GM12878 (cell line): ENCODE measurements around the gene MEI1. TPM values are rescaled to one million over a fixed set of nuclear protein-coding genes. Genes with fewer than 3 reads are reported as not detected.

Experiments
- ATAC-seq: fragments of 200-7000 bp; cut with Tn5 transposase; 3 replicates; pipeline ENCODE4 v1.9.1; 2020; ENCODE audit warnings: mild to moderate bottlenecking, moderate library complexity
- BruUV-seq: library from RNA; stranded (reverse); fragments of 400-500 nt; replicated peaks from 2 replicates; lab custom pipeline; 2021; lab: Mats Ljungman, UMichigan
- CTCF ChIA-PET: fragments of 300-600 bp; sonication (Branson Sonifier 250); formaldehyde crosslinking; extraction: SDS; loops from one replicate; lab custom pipeline; 2021; ENCODE audit warnings: inconsistent platforms; lab: Yijun Ruan, JAX
- POLR2A ChIA-PET: fragments of 350-600 bp; formaldehyde crosslinking; extraction: SDS; loops from one replicate; lab custom pipeline; 2021; ENCODE audit warnings: inconsistent platforms; lab: Charles Lee
- RAD21 ChIA-PET: fragments of 300-600 bp; sonication (Branson Sonifier 250); formaldehyde crosslinking; loops from one replicate; lab custom pipeline; 2023; ENCODE audit warnings: antibody characterized with exemption; ENCODE audit not compliant: unreplicated experiment; lab: Charles Lee
- SMC1A ChIA-PET: fragments of 300-600 bp; sonication (Branson Sonifier 250); formaldehyde crosslinking; loops from one replicate; lab custom pipeline; 2023; ENCODE audit not compliant: unreplicated experiment, uncharacterized antibody; lab: Charles Lee
- DNase-seq: peaks from one replicate; pipeline ENCODE4 v3.0.0-alpha.2; 2011; ENCODE audit warnings: low read depth, low spot score
- FAIRE-seq: peaks from 3 replicates; lab custom pipeline; 2011; peaks lifted over from hg19 to GRCh38; lab: Jason Lieb, UNC
- H2AFZ ChIP-seq: 2 replicates; pipeline ENCODE4 v1.6.0; 2011; ENCODE audit warnings: low read depth, low read length, control low read depth; ENCODE audit not compliant: control insufficient read depth
- H3K27ac ChIP-seq: 2 replicates; pipeline ENCODE4 v1.5.1; 2011; ENCODE audit warnings: control low read depth; ENCODE audit not compliant: control insufficient read depth, insufficient read depth
- H3K27me3 ChIP-seq, 2 experiments: replicated peaks in 1 of 2; 2 replicates each; pipeline versions ENCODE4 v1.6.0 to v1.6.1; 2011; ENCODE audit warnings: low read length in 1 of 2; ENCODE audit not compliant: control insufficient read depth in 2 of 2, insufficient read depth in 2 of 2
- H3K36me3 ChIP-seq, 2 experiments: 2 replicates each; pipeline ENCODE4 v1.5.1; 2011; ENCODE audit warnings: low read length in 1 of 2; ENCODE audit not compliant: control insufficient read depth in 2 of 2, insufficient read depth in 2 of 2
- H3K4me1 ChIP-seq: 2 replicates; pipeline ENCODE4 v1.6.1; 2011; ENCODE audit warnings: mild to moderate bottlenecking, low read length, moderate library complexity, mixed read lengths; ENCODE audit not compliant: control insufficient read depth, insufficient read depth
- H3K4me2 ChIP-seq: 2 replicates; pipeline ENCODE4 v1.6.0; 2011; ENCODE audit warnings: control low read depth; ENCODE audit not compliant: control insufficient read depth, insufficient read depth
- H3K4me3 ChIP-seq: fragments of 200-600 bp; sonication (generic); 2 replicates; pipeline ENCODE4 v1.5.1; 2016
- H3K79me2 ChIP-seq: 2 replicates; pipeline ENCODE4 v1.6.0; 2011; ENCODE audit warnings: low read length; ENCODE audit not compliant: control insufficient read depth, insufficient read depth
- H3K9ac ChIP-seq: 2 replicates; pipeline ENCODE4 v1.8.0; 2011; ENCODE audit warnings: low read length, control low read depth, mixed read lengths; ENCODE audit not compliant: control insufficient read depth, insufficient read depth
- H3K9me3 ChIP-seq: replicated peaks from 3 replicates; pipeline ENCODE4 v1.5.1; 2011; ENCODE audit warnings: mild to moderate bottlenecking, low read length; ENCODE audit not compliant: control insufficient read depth, insufficient read depth
- H4K20me1 ChIP-seq: 2 replicates; pipeline ENCODE4 v1.6.0; 2011; ENCODE audit not compliant: control insufficient read depth, insufficient read depth
- CBFB ChIP-seq: IDR thresholded peaks from 2 replicates; pipeline ENCODE4 v1.6.1; 2016; ENCODE audit warnings: antibody characterized with exemption, low read depth
- IKZF2 ChIP-seq, 2 experiments: fragments of 450-650 bp; IDR thresholded peaks; 2 replicates each; pipeline ENCODE4 v1.6.1; 2017; ENCODE audit warnings: mild to moderate bottlenecking in 2 of 2, moderate library complexity in 2 of 2
- IRF4 ChIP-seq: IDR thresholded peaks from 2 replicates; pipeline ENCODE4 v1.6.1; 2011; ENCODE audit warnings: low read depth, low read length
- POU2F2 ChIP-seq: IDR thresholded peaks from 3 replicates; pipeline ENCODE4 v1.6.1; 2011; ENCODE audit warnings: low read depth, mild to moderate bottlenecking, low read length, borderline replicate concordance
- SIX5 ChIP-seq: IDR thresholded peaks from 2 replicates; pipeline ENCODE4 v1.6.1; 2011; ENCODE audit warnings: mild to moderate bottlenecking, low read depth, low read length, moderate library complexity; ENCODE audit not compliant: severe bottlenecking
- SMC3 ChIP-seq: IDR thresholded peaks from 2 replicates; pipeline ENCODE4 v1.6.1; 2011; ENCODE audit warnings: low read length, improper control_type of control experiment, borderline replicate concordance
- SP1 ChIP-seq: IDR thresholded peaks from one replicate; pipeline ENCODE4 v1.6.1; 2011; ENCODE audit warnings: low read depth, low read length
- ZBTB33 ChIP-seq: fragments of 450-650 bp; IDR thresholded peaks from 2 replicates; pipeline ENCODE4 v1.6.1; 2017; ENCODE audit warnings: mild to moderate bottlenecking
- WGBS: methylation state at CpG from one replicate; pipeline ENCODE4 v1.1.6; 2016; ENCODE audit warnings: low lambda C conversion rate; ENCODE audit not compliant: insufficient replicate concordance, insufficient coverage; ENCODE audit errors: missing lambda C conversion rate; 5-methylcytosine and 5-hydroxymethylcytosine counted together
- in situ Hi-C: fragments of 300-500 bp; cut with MboI; formaldehyde crosslinking; loops from 9 replicates; pipeline ENCODE4 v1.14.3; 2018; ENCODE audit warnings: mixed read lengths
- intact Hi-C: fragments of 100-400 bp; cut with micrococcal nuclease; formaldehyde crosslinking; loops from one replicate; pipeline ENCODE4 v1.14.2; 2022; ENCODE audit not compliant: unreplicated experiment
- polyA plus RNA-seq, 11 experiments: library from polyadenylated mRNA; depleted of rRNA in 4 of 11; unstranded in 6 of 11; stranded (reverse) in 5 of 11; fragments of >200 nt; fragmentation: Nextera tagmentation in 4 of 11; fragmentation: Illumina TruSeq in 1 of 11; extraction: Ambion mirVana in 4 of 11; extraction: Trizol in 1 of 11; gene quantifications; 1 replicate in 1 of 11; 2 replicates in 10 of 11; pipeline versions ENCODE4 v1.2.1 to v1.2.3, GENCODE V29; 2011 to 2016; ENCODE audit warnings: inconsistent platforms in 2 of 11, missing spikeins in 2 of 11, low read depth in 1 of 11
- total RNA-seq, 4 experiments: library from RNA; depleted of rRNA in 3 of 4; stranded (reverse); fragments of >200 nt in 3 of 4; fragmentation: Illumina TruSeq in 1 of 4; extraction: Trizol in 1 of 4; gene quantifications; 2 replicates each; pipeline versions ENCODE4 v1.2.1 to v1.2.3, GENCODE V29; 2013 to 2021
- TF ChIP-seq, protein P1 (sequence below): fragments of 450-650 bp; formaldehyde crosslinking; IDR thresholded peaks from 2 replicates; pipeline ENCODE4 v1.4.0; 2022; ENCODE audit warnings: mild to moderate bottlenecking, moderate library complexity

MEI1 gene
- total and polyA plus RNA-seq, 10 of the 15 experiments (the other 5 are each of a cell fraction or from before 2014, with no cell fraction given): 27.9 to 48.9 (median 35.8) TPM

GRCh38 chr22:41753984-41754383, 54.7 kb downstream of the MEI1 start (continued):
- TF ChIP-seq, protein P1, sequence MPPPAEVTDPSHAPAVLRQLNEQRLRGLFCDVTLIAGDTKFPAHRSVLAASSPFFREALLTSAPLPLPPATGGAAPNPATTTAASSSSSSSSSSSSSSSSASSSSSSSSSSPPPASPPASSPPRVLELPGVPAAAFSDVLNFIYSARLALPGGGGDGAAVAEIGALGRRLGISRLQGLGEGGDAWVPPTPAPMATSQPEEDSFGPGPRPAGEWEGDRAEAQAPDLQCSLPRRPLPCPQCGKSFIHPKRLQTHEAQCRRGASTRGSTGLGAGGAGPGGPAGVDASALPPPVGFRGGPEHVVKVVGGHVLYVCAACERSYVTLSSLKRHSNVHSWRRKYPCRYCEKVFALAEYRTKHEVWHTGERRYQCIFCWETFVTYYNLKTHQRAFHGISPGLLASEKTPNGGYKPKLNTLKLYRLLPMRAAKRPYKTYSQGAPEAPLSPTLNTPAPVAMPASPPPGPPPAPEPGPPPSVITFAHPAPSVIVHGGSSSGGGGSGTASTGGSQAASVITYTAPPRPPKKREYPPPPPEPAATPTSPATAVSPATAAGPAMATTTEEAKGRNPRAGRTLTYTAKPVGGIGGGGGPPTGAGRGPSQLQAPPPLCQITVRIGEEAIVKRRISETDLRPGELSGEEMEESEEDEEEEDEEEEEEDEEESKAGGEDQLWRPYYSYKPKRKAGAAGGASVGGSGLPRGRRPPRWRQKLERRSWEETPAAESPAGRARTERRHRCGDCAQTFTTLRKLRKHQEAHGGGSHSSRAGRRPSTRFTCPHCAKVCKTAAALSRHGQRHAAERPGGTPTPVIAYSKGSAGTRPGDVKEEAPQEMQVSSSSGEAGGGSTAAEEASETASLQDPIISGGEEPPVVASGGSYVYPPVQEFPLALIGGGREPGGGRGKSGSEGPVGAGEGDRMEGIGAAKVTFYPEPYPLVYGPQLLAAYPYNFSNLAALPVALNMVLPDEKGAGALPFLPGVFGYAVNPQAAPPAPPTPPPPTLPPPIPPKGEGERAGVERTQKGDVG: no peak

- H3K27me3 ChIP-seq: no peaks in the 10 kb centered on the region
- FAIRE-seq: no peak
- DNase-seq: no peak
- ATAC-seq: no peak
- no peak overlapping the region for H3K27ac ChIP-seq
- H3K79me2 ChIP-seq: no peaks in the 10 kb centered on the region
- H3K9ac ChIP-seq: no peak overlapping the region
- no peak for TF ChIP-seq SIX5
- TF ChIP-seq SMC3: no peak
- TF ChIP-seq ZBTB33: no peak
- no peak for TF ChIP-seq IRF4
- no peak for TF ChIP-seq CBFB
- TF ChIP-seq IKZF2 (IDR thresholded peaks at IDR 0.05): no peak
- no peak for TF ChIP-seq POU2F2
- TF ChIP-seq SP1: no peak
- TF ChIP-seq, all 136 proteins: peak for 0
- POLR2A ChIA-PET: interaction anchor here (0.7 to 1.1 kb wide), 2 partner anchors 18 to 79 kb away, joined by 3 read pairs; no protein-coding TSS in a partner anchor
- 98% methylated on average over 5 of the region's 5 CpGs for WGBS
- SMC1A ChIA-PET: no interaction called here
- Histone ChIP-seq H2AFZ (no peak overlapping the region), H3K4me3 (no peak overlapping the region), H3K4me2 (no peak overlapping the region), H3K36me3 (no peaks in the 10 kb centered on the region), H3K9me3 (no peaks in the 10 kb centered on the region), H4K20me1 (no peaks in the 10 kb centered on the region), H3K4me1 (peaks cover 11% of the 10 kb centered on the region)
- CTCF ChIA-PET: interaction anchor here (3.2 kb wide), 1 partner anchor 11 kb away, joined by 12 read pairs; no protein-coding TSS in a partner anchor
- no TSS peak for BruUV-seq
- RAD21 ChIA-PET: interaction anchor here (1.4 kb wide), 1 partner anchor 10 kb away, joined by 3 read pairs; no protein-coding TSS in a partner anchor
- in situ Hi-C loops (no loop called here), intact Hi-C loops (no loop called here)
Measured at GRCh38 chr22:41757502-41757901, 58.2 kb downstream of the MEI1 start.
